ENCODE measurements around the gene SSTR1.

SSTR1 gene

DNA sequence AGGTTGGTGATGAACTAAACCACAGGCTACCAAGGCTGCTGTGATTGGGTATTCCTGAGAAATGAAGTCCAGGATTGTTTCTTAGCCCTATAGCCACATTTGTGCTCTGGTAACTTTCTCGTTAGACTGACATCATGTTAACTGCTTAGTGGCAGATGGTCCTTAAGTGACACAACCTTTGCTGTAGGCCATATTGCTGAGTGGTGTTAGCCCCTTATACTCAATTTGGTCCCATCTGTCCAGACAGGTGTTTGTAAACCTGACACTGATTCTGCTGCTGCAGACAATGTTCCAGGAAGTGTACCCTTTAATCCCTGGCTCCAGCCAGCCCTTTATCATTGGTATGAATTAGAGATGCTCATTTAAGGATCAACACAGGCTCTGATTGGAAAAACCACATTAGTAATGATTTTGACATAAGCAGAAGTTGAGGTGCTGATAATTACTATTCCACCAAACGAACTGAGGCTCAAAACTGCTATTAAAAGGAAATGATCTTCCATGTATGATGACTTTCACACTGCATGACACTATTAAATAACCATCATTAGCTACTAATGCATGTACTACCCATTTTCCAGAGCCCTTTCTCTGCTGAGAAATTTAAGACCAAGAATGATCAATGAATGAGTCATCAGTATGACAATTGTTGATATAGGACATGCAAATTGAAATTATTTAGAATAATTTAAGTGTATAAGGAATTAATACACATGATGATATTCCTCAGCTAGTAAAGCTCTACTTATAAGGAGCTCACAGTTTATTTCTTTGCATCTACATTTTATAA lies 3.6 kb upstream of the SSTR1 start:
- DNase-seq, result no peak

DNA sequence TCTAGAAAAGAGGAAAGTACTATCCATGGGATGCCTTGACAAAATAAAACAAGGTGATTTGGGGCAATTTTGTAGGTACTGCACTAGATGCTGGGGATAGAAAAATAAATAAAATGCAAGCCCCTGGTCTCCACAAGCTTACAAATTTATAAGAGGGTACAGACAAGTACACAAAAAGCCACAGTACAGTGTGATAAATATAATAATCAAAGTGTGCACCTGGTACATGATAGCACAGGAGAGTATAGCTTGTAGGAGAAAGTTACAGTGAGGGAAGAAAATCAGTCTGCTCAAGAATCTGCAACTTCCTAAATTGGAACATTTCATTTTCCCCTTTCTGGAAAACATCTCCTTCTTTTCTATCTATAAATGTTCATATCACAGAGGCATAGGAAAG lies 3.0 kb upstream of the SSTR1 start:
- no peak for DNase-seq

- no peak for DNase-seq
These were observed 2.4 kb upstream of the SSTR1 start for GRCh38 chr14:38205119-38205813.

GRCh38 chr14:38205949-38206665 lies 1.6 kb upstream of the SSTR1 start:
- no peak for DNase-seq

DNA sequence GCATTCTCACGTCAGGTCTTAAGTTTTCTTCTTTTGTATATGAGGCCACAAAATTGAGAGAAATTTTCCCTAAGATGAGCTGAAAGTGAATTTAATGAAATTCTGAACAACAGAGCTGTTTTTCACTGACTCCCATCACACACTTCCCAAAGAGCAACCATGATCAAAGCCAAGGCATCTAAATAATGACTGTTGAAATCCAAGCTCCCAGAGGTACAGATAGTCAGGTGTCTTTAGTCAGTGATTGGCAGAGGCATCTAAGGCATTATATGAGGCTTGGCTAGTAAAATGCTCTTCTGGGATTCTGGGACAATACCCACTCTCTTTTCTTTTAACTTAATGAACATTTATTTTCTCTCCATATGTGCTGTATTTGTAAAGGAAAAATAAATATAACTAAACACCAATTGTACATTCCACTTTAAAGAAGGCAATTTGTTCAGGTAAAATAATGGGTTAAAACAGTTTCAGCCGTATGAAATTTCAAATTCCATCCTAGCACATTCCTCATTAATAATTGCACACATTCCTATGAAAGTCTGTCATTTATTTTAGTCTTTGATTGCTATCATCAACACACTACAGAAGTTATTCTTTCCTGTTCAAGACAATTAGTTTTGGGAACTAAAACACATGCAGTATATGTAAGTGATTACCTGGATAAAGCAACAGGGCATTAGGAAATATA lies 871 bp upstream of the SSTR1 start:
- DNase-seq, result no peak

- no peak for DNase-seq
These were observed 348 bp upstream of the SSTR1 start for GRCh38 chr14:38207377-38207735.

DNA sequence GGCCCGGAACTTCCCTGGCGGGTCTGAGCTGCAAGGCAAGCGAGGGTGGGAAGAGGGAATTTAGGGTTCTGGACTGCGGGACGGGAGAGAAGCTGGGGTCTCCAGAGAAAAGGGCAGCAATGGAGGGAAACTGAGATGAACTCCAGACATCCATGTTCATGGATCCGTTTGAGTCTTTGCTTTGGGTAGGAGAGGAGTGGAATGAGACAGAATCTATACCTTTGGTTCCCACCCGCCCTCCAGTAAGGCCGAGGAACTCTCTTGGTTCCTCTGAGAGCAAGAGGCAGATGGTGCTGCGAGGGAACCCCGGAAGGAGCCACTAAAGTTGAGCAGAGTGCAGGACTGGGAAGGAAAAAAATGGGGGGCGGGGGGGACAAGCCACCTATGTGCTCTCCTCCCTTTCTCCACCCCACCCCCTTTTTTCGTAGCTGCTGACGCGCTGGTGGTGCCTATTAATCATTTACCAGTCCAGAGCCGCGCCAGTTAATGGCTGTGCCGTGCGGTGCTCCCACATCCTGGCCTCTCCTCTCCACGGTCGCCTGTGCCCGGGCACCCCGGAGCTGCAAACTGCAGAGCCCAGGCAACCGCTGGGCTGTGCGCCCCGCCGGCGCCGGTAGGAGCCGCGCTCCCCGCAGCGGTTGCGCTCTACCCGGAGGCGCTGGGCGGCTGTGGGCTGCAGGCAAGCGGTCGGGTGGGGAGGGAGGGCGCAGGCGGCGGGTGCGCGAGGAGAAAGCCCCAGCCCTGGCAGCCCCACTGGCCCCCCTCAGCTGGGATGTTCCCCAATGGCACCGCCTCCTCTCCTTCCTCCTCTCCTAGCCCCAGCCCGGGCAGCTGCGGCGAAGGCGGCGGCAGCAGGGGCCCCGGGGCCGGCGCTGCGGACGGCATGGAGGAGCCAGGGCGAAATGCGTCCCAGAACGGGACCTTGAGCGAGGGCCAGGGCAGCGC lies 1.2 kb downstream of the SSTR1 start:
- peak; percentile 54 for DNase-seq

DNA sequence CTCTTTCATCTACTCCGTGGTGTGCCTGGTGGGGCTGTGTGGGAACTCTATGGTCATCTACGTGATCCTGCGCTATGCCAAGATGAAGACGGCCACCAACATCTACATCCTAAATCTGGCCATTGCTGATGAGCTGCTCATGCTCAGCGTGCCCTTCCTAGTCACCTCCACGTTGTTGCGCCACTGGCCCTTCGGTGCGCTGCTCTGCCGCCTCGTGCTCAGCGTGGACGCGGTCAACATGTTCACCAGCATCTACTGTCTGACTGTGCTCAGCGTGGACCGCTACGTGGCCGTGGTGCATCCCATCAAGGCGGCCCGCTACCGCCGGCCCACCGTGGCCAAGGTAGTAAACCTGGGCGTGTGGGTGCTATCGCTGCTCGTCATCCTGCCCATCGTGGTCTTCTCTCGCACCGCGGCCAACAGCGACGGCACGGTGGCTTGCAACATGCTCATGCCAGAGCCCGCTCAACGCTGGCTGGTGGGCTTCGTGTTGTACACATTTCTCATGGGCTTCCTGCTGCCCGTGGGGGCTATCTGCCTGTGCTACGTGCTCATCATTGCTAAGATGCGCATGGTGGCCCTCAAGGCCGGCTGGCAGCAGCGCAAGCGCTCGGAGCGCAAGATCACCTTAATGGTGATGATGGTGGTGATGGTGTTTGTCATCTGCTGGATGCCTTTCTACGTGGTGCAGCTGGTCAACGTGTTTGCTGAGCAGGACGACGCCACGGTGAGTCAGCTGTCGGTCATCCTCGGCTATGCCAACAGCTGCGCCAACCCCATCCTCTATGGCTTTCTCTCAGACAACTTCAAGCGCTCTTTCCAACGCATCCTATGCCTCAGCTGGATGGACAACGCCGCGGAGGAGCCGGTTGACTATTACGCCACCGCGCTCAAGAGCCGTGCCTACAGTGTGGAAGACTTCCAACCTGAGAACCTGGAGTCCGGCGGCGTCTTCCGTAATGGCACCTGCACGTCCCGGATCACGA lies 2.2 kb downstream of the SSTR1 start:
- no peak for DNase-seq

DNA sequence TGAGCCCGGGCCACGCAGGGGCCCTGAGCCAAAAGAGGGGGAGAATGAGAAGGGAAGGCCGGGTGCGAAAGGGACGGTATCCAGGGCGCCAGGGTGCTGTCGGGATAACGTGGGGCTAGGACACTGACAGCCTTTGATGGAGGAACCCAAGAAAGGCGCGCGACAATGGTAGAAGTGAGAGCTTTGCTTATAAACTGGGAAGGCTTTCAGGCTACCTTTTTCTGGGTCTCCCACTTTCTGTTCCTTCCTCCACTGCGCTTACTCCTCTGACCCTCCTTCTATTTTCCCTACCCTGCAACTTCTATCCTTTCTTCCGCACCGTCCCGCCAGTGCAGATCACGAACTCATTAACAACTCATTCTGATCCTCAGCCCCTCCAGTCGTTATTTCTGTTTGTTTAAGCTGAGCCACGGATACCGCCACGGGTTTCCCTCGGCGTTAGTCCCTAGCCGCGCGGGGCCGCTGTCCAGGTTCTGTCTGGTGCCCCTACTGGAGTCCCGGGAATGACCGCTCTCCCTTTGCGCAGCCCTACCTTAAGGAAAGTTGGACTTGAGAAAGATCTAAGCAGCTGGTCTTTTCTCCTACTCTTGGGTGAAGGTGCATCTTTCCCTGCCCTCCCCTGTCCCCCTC lies 3.0 kb downstream of the SSTR1 start:
- no peak for DNase-seq

DNA sequence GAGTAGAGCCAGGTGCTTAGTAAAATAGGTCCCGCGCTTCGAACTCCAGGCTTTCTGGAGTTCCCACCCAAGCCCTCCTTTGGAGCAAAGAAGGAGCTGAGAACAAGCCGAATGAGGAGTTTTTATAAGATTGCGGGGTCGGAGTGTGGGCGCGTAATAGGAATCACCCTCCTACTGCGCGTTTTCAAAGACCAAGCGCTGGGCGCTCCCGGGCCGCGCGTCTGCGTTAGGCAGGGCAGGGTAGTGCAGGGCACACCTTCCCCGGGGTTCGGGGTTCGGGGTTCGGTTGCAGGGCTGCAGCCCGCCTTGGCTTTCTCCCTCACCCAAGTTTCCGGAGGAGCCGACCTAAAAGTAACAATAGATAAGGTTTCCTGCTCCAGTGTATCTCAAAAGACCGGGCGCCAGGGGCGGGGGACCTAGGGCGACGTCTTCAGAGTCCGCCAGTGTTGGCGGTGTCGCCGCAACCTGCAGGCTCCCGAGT lies 3.6 kb downstream of the SSTR1 start:
- no peak for DNase-seq

DNA sequence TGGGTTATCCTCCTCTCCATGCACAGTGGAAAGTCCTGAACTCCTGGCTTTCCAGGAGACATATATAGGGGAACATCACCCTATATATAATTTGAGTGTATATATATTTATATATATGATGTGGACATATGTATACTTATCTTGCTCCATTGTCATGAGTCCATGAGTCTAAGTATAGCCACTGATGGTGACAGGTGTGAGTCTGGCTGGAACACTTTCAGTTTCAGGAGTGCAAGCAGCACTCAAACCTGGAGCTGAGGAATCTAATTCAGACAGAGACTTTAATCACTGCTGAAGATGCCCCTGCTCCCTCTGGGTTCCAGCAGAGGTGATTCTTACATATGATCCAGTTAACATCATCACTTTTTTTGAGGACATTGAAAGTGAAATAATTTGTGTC lies 4.4 kb downstream of the SSTR1 start:
- DNase-seq, result no peak

DNA sequence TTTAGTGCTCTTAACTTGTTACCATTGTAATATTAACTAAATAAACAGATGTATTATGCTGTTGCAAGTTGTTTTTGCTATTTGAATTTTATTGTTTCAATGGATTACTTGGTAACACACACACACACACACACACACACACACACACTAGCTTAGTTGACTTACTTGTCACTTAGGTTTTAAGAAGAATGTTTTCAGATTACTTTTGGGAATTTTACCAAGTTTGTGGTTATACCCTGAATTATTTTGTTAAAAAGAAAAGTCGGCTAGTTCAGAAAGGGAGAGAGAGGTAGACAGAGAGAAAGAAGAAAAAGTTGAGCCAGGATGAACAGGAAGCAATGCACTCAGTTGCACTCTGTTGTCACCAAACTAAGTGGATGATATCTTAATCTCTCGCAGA lies 5.3 kb downstream of the SSTR1 start:
- DNase-seq, result no peak

GRCh38 chr14:38217553-38217952 lies 9.8 kb downstream of the SSTR1 start:
- DNase-seq, result no peak

DNA sequence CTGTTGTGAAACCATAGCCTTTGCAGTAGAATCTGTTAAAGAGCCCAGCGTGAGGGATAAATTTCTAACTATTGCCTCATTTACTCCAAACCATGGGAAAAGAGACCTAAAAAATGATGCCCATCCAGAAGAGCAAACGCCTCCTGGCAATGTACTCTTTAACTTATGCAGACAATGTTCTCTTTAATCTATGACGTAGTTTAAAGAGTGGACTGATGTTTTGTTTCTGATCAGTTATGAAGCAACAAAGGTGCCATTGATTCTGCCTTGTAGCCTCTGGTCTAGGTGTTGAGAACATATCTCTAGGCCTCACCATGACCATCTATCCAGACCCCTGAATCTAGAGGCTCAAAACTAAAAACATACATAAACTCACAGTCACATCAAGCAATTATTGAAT lies 13.4 kb downstream of the SSTR1 start:
- DNase-seq, result no peak

DNA sequence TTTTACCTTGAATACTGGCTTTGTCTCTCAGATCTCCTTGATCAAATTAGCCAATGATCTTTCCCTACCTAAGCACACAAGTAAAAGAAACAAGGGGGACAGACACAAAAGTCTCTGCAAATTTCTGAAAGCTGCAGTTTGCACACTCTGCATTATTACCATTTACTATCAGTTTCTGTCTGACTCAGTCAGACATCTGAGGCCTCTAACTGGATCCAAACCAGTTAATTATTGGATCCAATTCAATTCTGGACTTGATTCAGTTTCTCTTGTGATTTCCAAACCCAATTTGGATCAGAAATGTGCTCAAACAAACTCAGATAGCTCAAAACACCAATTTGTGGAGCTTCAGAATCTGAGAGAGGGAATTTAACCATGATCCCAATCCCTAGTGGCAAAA lies 16.6 kb downstream of the SSTR1 start:
- DNase-seq, result no peak

DNA sequence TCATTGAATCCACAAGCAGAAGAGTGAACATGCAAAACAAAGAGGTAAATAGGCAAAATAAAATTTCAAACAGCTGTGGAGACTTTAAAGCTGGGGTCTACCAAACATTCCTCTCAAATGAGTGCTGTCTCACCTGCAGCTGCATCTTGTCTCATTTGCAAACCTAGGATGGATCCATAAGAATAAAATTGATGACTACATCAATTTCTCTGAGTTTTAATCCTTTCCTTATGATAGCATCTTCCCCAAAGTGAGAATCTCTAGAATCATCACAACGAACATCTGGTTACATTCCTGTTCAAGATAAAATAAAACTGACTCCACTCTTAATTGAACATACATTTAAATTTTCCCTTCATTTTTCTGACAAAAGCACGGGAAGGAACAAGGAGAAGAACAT lies 18.2 kb downstream of the SSTR1 start:
- no peak for DNase-seq

DNA sequence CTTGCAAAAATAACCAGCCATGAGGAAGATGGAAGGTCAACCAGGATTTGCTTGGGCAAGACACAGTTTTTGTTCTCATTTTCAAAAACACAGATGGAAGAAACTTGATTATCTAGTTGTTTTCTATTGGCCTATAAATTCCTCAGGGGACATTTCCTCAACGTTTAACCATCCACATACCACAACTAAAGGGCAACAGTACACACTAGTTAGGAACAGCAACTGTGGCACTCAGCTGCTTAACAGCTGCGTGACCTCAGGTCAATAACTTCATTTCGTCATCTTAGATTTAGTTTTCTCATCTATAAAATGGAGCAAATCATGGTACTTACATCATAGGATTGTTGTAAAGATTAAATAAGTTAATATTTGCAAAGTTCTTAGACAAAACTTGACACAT lies 18.7 kb downstream of the SSTR1 start:
- DNase-seq, result no peak

- no peak for DNase-seq
These were observed 25.5 kb downstream of the SSTR1 start for GRCh38 chr14:38233218-38233617.

DNA sequence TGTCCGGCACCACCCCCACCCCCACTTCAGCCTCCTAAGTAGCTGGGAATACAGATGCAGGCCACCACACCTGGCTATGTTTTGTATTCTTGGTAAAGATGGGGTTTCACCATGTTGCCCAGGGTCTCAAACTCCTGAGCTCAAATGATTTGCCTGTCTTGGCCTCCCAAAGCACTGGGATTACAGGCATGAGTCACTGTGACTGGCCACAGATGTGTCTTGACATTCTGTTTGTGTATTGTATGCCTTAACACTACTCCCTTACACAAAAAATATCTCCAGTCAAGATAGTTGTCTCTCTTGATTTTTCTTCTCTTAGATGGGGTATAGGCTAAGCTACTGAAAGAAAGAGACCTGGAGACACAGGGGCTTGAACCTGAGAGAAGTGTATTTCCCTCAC lies 30.6 kb downstream of the SSTR1 start:
- no peak for DNase-seq

DNA sequence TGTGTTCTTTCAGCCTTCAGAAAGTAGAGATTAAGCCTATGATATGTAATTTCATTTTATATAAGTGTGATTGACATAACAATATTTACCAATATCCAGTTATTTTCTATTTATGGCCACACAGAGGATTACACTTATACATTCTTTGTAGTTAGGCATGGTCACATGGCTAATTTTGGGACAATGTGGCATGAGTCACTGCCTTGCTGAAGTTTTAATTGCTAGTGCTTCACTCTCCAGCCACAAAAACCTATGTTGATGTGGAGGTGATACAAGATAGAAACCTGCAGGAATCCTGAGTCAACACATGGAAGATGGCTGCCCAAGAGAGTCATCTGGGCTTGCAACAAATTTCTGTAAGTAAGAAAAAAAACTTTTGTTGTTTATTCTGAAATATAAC lies 31.2 kb downstream of the SSTR1 start:
- no peak for DNase-seq
